ENCODE measurements around the gene ERBB4. TPM values are rescaled to one million over a fixed set of nuclear protein-coding genes. Genes with fewer than 3 reads are reported as not detected.

ERBB4 gene
- total and polyA plus RNA-seq, 9 donors: 0.08 to 22.3 (median 1.2) TPM

GRCh38 chr2:211396815-211397214 lies 1141.8 kb downstream of the ERBB4 start:
- no peak for TF ChIP-seq CTCF (IDR thresholded peaks at IDR 0.05)
- no peak for TF ChIP-seq EP300 (IDR thresholded peaks at IDR 0.05)
- TF ChIP-seq POLR2A (IDR thresholded peaks at IDR 0.05): no peak
- no peak overlapping the region for H3K27ac ChIP-seq
- H3K4me1 ChIP-seq (ENCODE audit: insufficient read depth): no peaks in the 10 kb centered on the region
- no peaks in the 10 kb centered on the region for H3K36me3 ChIP-seq
- intact Hi-C loops (cut with DNase I): no loop called here
- no peak overlapping the region for H3K4me3 ChIP-seq
- H3K27me3 ChIP-seq: no peaks in the 10 kb centered on the region
- DNase-seq: no peak
- WGBS, 3 donors: 62 to 79% (median 62%) methylated on average over 2 of the region's 2 CpGs
- H3K9me3 ChIP-seq: no peaks in the 10 kb centered on the region

GRCh38 chr2:211391189-211391567 lies 1147.4 kb downstream of the ERBB4 start:
- 33 to 60% (median 41%) methylated on average over 3 of the region's 3 CpGs for WGBS, 3 donors
- Histone ChIP-seq H3K4me3 (no peak overlapping the region), H3K4me1 (ENCODE audit: insufficient read depth) (no peaks in the 10 kb centered on the region), H3K9me3 (no peaks in the 10 kb centered on the region), H3K36me3 (no peaks in the 10 kb centered on the region), H3K27ac (no peak overlapping the region), H3K27me3 (no peaks in the 10 kb centered on the region)
- DNase-seq: no peak
- intact Hi-C loops (cut with DNase I): no loop called here
- no peak for TF ChIP-seq POLR2A (IDR thresholded peaks at IDR 0.05)
- no peak for TF ChIP-seq EP300 (IDR thresholded peaks at IDR 0.05)
- no peak for TF ChIP-seq CTCF (IDR thresholded peaks at IDR 0.05)

GRCh38 chr2:211390536-211391188 lies 1147.9 kb downstream of the ERBB4 start:
- TF ChIP-seq CTCF (IDR thresholded peaks at IDR 0.05) (no peak), EP300 (IDR thresholded peaks at IDR 0.05) (no peak), POLR2A (IDR thresholded peaks at IDR 0.05) (no peak)
- Histone ChIP-seq H3K4me3 (no peak overlapping the region), H3K27me3 (no peaks in the 10 kb centered on the region), H3K4me1 (ENCODE audit: insufficient read depth) (no peaks in the 10 kb centered on the region), H3K9me3 (no peaks in the 10 kb centered on the region), H3K27ac (no peak overlapping the region), H3K36me3 (no peaks in the 10 kb centered on the region)
- no peak for DNase-seq
- WGBS, 3 donors: 41 to 48% (median 46%) methylated on average over 5 of the region's 5 CpGs
- intact Hi-C loops (cut with DNase I): no loop called here

- 63 to 75% (median 68%) methylated on average over 6 of the region's 6 CpGs for WGBS, 3 donors
- intact Hi-C loops (cut with DNase I): no loop called here
- DNase-seq: no peak
- Histone ChIP-seq H3K9me3 (no peaks in the 10 kb centered on the region), H3K36me3 (no peaks in the 10 kb centered on the region), H3K27me3 (no peaks in the 10 kb centered on the region), H3K4me3 (no peak overlapping the region), H3K4me1 (ENCODE audit: insufficient read depth) (no peaks in the 10 kb centered on the region), H3K27ac (no peak overlapping the region)
- TF ChIP-seq EP300 (IDR thresholded peaks at IDR 0.05) (no peak), CTCF (IDR thresholded peaks at IDR 0.05) (no peak), POLR2A (IDR thresholded peaks at IDR 0.05) (no peak)
Observed at GRCh38 chr2:211387734-211388133, 1150.9 kb downstream of the ERBB4 start.

Measured in ovary (tissue), 9 donors.